Loucy (cell line): ENCODE results near the gene MAP10.

Source experiments
- EZH2phosphoT487 ChIP-seq: fragments of 200-600 bp; IDR thresholded peaks from 2 replicates; pipeline ENCODE4 v1.6.1; 2018; ENCODE audit warnings: antibody characterized with exemption, mild to moderate bottlenecking, moderate library complexity, borderline replicate concordance
- TF ChIP-seq, protein P1 (sequence below): fragments of 200-600 bp; sonication (generic); conservative IDR thresholded peaks from 2 replicates; pipeline ENCODE4 v1.5.1; 2014; ENCODE audit warnings: mild to moderate bottlenecking, antibody characterized with exemption, low read length

DNA sequence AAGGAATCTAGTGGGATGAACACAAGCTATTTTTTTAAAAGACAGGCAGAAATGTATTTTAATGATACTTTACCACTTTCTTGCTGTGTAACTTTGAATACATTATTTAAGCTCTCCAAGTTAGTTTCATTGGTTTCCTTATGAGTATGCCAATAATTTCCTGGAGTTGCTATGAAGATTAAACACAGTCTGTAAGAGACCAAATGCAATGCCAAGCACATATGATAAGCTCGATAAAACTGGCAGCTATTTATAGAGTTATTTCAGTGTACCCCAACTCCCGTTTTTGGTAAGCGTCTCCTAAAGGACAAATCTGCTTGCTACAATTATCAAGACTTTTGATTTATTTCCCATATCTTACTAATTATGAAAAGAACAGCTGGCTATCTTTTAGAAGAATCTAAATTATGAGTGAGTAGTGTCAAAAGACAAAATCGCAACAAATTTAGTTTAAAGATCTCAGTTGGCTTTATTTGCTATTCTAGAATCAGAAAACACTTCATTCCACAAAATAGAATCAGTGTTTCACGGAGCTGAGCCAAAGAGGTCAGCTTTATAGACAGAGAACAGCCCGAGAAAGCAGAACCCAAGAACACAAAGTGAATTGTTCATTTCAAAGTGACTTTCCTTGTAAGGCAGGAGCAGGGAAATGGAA is 7.2 kb upstream of the MAP10 start:
- TF ChIP-seq, protein P1, sequence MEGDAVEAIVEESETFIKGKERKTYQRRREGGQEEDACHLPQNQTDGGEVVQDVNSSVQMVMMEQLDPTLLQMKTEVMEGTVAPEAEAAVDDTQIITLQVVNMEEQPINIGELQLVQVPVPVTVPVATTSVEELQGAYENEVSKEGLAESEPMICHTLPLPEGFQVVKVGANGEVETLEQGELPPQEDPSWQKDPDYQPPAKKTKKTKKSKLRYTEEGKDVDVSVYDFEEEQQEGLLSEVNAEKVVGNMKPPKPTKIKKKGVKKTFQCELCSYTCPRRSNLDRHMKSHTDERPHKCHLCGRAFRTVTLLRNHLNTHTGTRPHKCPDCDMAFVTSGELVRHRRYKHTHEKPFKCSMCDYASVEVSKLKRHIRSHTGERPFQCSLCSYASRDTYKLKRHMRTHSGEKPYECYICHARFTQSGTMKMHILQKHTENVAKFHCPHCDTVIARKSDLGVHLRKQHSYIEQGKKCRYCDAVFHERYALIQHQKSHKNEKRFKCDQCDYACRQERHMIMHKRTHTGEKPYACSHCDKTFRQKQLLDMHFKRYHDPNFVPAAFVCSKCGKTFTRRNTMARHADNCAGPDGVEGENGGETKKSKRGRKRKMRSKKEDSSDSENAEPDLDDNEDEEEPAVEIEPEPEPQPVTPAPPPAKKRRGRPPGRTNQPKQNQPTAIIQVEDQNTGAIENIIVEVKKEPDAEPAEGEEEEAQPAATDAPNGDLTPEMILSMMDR: no peak
- TF ChIP-seq EZH2phosphoT487: no peak
